ENCODE measurements around the gene SPHKAP.

DNA sequence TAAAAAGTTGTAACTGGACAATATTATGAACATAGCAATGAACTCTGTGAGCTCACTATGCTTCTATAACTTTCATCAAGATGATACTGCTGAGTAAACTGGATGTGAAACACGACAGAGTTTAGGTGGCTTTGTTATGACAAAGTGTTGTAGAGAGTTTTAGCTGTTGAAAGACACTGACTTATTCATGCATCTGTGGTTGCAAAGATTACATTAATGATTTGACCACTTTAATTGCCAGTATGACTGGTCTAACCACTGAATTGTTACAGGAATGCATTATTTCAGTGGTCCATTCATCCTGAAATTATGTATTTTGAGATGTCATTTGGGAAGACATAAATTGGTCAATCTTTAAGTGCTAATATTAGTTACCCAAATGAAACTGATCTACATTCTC is 117.9 kb downstream of the SPHKAP start:
- TF ChIP-seq, protein P1, sequence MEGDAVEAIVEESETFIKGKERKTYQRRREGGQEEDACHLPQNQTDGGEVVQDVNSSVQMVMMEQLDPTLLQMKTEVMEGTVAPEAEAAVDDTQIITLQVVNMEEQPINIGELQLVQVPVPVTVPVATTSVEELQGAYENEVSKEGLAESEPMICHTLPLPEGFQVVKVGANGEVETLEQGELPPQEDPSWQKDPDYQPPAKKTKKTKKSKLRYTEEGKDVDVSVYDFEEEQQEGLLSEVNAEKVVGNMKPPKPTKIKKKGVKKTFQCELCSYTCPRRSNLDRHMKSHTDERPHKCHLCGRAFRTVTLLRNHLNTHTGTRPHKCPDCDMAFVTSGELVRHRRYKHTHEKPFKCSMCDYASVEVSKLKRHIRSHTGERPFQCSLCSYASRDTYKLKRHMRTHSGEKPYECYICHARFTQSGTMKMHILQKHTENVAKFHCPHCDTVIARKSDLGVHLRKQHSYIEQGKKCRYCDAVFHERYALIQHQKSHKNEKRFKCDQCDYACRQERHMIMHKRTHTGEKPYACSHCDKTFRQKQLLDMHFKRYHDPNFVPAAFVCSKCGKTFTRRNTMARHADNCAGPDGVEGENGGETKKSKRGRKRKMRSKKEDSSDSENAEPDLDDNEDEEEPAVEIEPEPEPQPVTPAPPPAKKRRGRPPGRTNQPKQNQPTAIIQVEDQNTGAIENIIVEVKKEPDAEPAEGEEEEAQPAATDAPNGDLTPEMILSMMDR (IDR thresholded peaks at IDR 0.05; ENCODE audit: insufficient read depth, low read depth, low read length) = no peak
- TF ChIP-seq EZH2 (IDR thresholded peaks at IDR 0.05; ENCODE audit: insufficient read depth, low read length) = no peak

Data from astrocyte (in vitro differentiated cells and primary cell).